Erythroblast (primary cell): Measurements from ENCODE around the gene OR2AK2.

Source experiments
- GATA1 ChIP-seq: IDR thresholded peaks from 2 replicates; pipeline ENCODE4 v1.6.1; 2011; ENCODE audit warnings: low read depth, mild to moderate bottlenecking, control low read depth, low read length, moderate library complexity
- POLR2A ChIP-seq: IDR thresholded peaks from 2 replicates; pipeline ENCODE4 v1.6.1; 2011; ENCODE audit warnings: mild to moderate bottlenecking, low read length

DNA sequence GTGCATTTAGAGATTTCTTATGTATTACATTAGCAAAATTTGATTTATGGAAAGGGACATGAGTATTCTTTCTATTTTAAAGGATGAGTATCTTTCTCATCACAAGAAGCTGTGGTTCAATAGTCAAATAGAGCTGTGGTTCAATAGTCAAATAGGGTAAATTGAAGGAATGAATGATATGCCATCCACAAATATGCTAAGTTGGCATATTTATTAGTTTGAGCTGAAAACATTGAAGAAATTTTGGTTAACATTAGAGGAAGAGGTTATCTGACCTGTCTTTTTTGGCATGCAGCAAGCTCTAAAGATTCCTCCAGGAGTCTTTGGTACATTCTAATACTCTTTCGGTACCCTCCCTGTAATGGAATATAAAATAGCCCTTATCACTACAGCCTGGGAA, 11.6 kb upstream of the OR2AK2 start:
- TF ChIP-seq POLR2A (no peak), GATA1 (no peak)
